Effector memory CD4-positive, alpha-beta T cell (primary cell): ENCODE measurements around the gene JMJD4.

Experiments
- DNase-seq, 3 donors: peaks; one replicate each; pipeline ENCODE4 v3.0.0-alpha.2; 2020
- H3K27ac ChIP-seq: 2 replicates; pipeline ENCODE4 v1.7.0; 2013; ENCODE audit warnings: mild to moderate bottlenecking, low read length, moderate library complexity; ENCODE audit not compliant: insufficient read depth, poor library complexity, severe bottlenecking
- H3K27me3 ChIP-seq: replicated peaks from 2 replicates; pipeline ENCODE4 v1.7.0; 2013; ENCODE audit warnings: mild to moderate bottlenecking, low read length; ENCODE audit not compliant: insufficient read depth, control insufficient read depth, poor library complexity, severe bottlenecking
- H3K36me3 ChIP-seq: 2 replicates; pipeline ENCODE4 v1.7.0; 2013; ENCODE audit warnings: mild to moderate bottlenecking, low read length, moderate library complexity; ENCODE audit not compliant: control insufficient read depth, insufficient read depth
- H3K4me1 ChIP-seq: 2 replicates; pipeline ENCODE4 v1.7.0; 2013; ENCODE audit warnings: low read length, mild to moderate bottlenecking; ENCODE audit not compliant: control insufficient read depth, insufficient read depth, poor library complexity, severe bottlenecking
- H3K4me3 ChIP-seq: 2 replicates; pipeline ENCODE4 v1.7.0; 2013; ENCODE audit warnings: low read length, low read depth, mild to moderate bottlenecking; ENCODE audit not compliant: insufficient read depth, poor library complexity, severe bottlenecking
- H3K9me3 ChIP-seq: 2 replicates; pipeline ENCODE4 v1.7.0; 2013; ENCODE audit warnings: mild to moderate bottlenecking, low read length, moderate library complexity; ENCODE audit not compliant: control insufficient read depth

JMJD4 gene

DNA sequence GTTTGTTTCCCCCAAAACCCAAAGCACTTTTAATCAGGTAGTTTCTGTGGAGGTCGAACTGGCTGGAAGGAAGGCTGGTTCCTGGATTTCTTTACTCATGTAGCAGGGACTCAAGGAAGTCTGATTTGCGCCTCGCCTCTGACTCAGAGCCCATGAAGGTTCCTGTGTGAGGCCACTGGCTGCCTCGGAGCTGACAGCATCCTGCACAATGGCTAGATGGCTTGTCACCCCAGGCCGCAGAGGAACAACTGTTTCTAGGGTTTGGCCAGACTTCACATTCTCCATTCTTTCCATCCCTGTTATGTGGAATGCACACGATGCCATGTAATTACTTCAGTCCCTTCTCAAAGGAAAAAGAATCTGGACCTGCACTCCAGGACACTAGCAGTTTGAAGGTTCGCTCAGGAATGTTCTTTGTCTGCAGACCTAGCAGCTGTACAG lies 41.2 kb upstream of the JMJD4 start:
- Histone ChIP-seq H3K36me3 (peaks cover 6% of the 10 kb centered on the region), H3K4me3 (no peak overlapping the region), H3K27me3 (no peaks in the 10 kb centered on the region), H3K9me3 (no peaks in the 10 kb centered on the region), H3K27ac (no peak overlapping the region), H3K4me1 (no peaks in the 10 kb centered on the region)
- no peak for DNase-seq

DNA sequence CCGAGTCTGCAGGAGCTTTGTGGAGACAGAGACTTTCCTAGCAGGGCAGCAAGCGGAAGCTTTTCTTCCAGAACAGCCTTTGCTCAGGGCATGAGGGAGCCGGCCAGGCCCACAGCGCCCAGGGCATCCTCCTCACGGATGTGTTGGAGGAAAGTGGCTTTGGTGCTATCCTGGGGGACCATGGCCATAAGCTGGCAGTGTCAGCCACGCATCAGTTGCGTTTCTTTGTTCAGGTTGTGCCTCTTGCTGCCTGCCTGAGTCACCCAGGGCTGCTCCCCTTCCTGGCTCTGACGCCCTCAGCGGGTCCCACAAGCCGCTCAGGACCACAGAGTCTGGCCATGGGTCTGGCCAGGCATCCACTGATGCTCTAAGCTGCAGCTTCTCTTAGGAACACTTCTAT lies 40.7 kb upstream of the JMJD4 start:
- Histone ChIP-seq H3K27ac (no peak overlapping the region), H3K9me3 (no peaks in the 10 kb centered on the region), H3K4me3 (no peak overlapping the region), H3K36me3 (peaks cover 6% of the 10 kb centered on the region), H3K4me1 (no peaks in the 10 kb centered on the region), H3K27me3 (no peaks in the 10 kb centered on the region)
- no peak for DNase-seq

DNA sequence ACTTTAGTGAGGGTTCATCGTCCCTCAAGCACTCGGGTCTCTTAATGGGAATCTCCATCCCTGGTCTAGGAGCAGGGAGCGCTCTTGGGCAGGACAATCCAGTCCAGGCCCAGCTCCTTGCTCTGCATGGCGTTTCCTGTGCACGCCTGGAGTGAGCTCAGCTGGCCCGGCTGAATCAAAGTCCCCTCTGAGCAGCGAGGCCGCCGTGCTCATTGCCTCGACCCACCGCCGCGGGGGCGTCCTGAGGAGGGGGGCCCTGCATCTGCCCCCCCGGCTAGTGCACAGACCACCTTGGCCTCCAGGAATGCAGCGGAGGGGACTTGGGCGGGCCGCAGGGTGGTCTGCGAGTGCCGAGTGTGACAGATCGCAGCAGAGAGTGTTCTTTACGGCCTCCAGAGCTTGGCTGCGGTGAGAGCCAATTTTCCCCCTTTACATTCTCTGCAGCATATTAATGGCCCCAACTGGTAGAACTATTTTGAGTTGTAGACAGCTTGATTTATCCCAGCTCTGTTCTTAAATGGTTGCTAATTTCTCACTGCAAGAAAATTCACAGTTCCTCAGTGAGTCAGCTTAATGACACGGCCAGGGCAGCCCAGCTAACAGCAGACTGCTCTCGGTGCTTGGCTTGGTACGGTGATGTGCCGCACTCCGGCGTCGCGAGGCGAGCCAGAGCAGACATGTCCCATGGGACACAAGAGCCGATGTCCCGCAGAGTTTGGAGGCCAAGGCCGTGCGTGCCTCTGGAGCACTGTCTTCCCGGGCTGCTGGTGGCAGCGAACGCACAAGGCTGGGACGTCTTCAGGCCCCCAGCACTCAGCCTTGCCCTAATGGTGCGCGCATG lies 39.9 kb upstream of the JMJD4 start:
- DNase-seq: no peak
- Histone ChIP-seq H3K36me3 (no peaks in the 10 kb centered on the region), H3K27ac (no peak overlapping the region)

DNA sequence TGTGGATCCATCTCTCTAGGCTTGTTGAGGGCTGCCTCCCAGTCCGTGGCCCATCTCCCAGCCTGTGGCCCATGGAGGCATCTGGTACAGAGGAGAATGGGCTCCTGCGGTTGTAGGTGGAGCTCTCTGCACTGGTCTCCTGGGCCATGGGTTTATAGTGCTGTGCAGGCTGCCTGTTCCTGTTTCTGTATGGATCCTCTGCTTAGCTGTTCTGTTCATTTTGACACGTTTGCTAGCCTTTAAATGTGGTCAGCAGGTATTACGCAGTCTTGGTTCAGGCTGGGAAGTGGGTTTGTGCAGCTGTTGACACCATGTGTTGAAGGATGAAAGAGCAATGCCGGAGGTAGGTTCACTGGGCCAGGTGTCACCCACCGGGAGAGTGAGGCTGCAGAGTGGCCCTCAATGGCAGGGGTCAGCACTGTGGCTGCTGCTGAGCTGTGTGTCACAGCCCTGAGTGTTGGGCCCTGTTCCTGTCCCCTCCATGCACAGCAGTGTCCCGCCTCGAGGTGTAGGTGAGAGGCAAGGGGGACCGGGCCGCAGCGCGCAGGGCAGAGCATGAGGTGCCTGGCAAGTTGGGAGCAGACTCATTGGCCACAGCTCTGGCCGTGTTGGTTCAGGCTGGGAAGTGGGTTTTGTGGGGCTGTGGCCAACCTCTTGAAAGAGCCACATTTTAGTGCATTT lies 39.1 kb upstream of the JMJD4 start:
- H3K36me3 ChIP-seq: peaks cover 3% of the 10 kb centered on the region
- H3K4me3 ChIP-seq: no peak overlapping the region
- no peaks in the 10 kb centered on the region for H3K4me1 ChIP-seq
- H3K27me3 ChIP-seq: no peaks in the 10 kb centered on the region
- no peak overlapping the region for H3K27ac ChIP-seq
- peak in 1 of 3 donors; percentile 23 for DNase-seq
- no peaks in the 10 kb centered on the region for H3K9me3 ChIP-seq

More for the DNA sequence above, 39.9 kb upstream of the JMJD4 start:
- Histone ChIP-seq H3K4me3 (no peak overlapping the region), H3K27me3 (no peaks in the 10 kb centered on the region), H3K4me1 (no peaks in the 10 kb centered on the region), H3K9me3 (no peaks in the 10 kb centered on the region)

DNA sequence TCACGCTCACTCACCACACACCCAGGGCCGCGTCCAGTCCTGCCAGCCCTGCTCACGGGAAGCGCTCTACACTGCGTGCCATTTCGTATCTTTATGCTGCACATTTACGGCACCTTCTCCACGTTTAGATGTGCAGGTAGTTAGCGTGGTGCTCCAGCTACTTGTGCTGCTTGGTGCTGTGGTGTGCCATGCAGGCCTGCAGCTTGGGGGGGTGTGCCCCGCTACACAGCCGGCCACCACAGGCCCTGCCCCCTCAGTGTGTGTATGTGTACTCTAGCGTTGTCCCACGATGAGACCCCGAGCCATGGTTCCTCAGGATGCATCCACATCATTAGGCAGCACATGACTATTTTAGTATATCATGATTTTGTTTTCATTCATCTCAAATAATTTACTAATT lies 38.5 kb upstream of the JMJD4 start:
- no peaks in the 10 kb centered on the region for H3K4me1 ChIP-seq
- no peak overlapping the region for H3K27ac ChIP-seq
- H3K4me3 ChIP-seq: no peak overlapping the region
- no peaks in the 10 kb centered on the region for H3K9me3 ChIP-seq
- no peak for DNase-seq
- no peaks in the 10 kb centered on the region for H3K27me3 ChIP-seq
- H3K36me3 ChIP-seq: peaks cover 7% of the 10 kb centered on the region

DNA sequence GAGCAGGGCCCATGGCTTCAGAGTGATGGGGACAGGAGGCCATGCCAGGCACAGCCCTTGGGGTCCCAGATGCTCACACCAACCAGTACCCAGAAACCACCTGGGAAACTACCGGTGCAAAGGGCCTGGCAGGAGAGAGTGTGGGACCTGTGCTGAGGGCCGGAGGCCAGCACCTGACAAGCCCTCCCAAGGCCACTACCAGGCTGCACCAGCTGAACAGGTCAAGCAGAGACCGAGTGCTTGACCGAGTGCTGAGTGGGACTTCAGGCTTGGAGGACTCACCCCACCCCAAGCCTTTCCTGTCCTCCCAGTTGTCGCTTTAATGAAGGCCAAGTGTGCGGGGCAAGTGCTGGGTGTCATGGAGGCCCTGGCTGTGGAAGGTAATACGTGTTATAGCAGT lies 36.7 kb upstream of the JMJD4 start:
- Histone ChIP-seq H3K4me3 (no peak overlapping the region), H3K27ac (no peak overlapping the region), H3K36me3 (peaks cover 7% of the 10 kb centered on the region), H3K27me3 (no peaks in the 10 kb centered on the region), H3K9me3 (no peaks in the 10 kb centered on the region), H3K4me1 (peaks cover 4% of the 10 kb centered on the region)
- DNase-seq: no peak

DNA sequence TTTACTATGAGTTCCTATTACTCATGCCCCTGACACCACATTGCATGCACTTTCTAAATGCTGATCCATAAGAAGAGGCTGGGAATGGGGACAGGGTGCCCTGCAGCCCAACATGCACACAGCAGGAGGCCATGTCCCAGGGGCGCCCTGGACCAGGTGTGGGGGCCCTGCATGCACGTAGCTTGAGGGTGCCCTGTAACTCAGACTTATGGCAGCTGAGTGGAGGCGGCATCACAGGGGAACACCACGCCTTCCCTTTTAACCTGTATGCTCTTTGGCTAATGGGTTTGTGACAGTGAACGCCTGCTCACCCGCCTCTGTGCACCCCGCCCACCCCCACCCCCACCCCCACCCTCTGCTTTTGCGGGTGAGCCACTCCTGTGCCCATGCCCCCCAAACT lies 36.2 kb upstream of the JMJD4 start:
- H3K9me3 ChIP-seq: no peaks in the 10 kb centered on the region
- no peak overlapping the region for H3K4me3 ChIP-seq
- peaks cover 9% of the 10 kb centered on the region for H3K4me1 ChIP-seq
- no peaks in the 10 kb centered on the region for H3K27me3 ChIP-seq
- H3K36me3 ChIP-seq: peaks cover 7% of the 10 kb centered on the region
- DNase-seq: no peak
- no peak overlapping the region for H3K27ac ChIP-seq

DNA sequence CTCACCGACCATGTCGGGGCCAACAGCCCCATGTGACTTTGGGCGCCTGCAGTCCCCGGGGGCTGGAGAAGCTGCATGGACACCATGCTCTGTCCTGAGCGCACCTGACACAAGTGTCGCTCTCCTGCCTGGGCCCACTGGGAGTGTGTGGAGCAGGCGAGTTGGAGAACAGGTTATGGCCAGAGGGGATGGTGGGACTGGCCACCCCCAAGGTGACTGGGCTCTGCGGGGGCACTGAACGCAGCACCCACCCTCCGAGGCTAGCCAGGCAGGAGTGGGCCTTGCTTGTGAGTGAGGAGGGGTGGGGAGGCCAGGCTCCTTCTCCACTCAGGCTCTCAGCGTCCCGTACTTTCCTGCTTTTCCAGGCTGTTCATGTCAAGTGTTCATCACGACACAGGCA lies 35.7 kb upstream of the JMJD4 start:
- H3K27me3 ChIP-seq: no peaks in the 10 kb centered on the region
- H3K9me3 ChIP-seq: no peaks in the 10 kb centered on the region
- no peak for DNase-seq
- H3K4me1 ChIP-seq: peaks cover 14% of the 10 kb centered on the region
- H3K27ac ChIP-seq: no peak overlapping the region
- H3K36me3 ChIP-seq: peaks cover 7% of the 10 kb centered on the region
- H3K4me3 ChIP-seq: no peak overlapping the region

DNA sequence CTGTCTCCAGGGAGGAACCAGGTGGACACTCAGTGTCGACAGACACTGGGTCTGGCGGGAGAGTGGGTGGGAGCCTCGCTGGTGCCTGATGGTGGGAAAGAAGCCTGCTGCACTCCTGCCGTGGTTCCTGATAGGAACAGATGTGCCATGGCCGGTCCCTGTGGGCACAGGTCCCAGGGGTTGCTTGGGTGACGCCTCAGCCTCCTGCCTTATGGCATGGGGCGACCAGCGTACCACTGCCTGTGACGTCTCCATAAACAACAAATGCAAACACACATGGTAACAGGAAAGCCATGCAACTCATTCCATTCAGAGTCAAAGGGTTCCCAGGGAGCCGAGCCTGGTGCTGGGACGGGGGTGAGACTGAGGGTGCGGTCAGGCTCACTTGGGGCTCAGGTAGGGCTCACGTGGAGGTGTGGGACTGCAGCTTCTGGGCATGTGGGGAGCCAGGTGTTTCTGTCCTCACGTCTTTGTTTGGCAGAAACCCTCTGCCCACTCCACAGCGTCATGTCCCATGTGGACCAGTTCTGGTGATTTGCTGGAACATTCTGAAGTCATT lies 34.9 kb upstream of the JMJD4 start:
- H3K4me1 ChIP-seq: peaks cover 22% of the 10 kb centered on the region

More for the DNA sequence above, 34.9 kb upstream of the JMJD4 start:
- Histone ChIP-seq H3K9me3 (no peaks in the 10 kb centered on the region), H3K4me3 (no peak overlapping the region), H3K36me3 (peaks cover 7% of the 10 kb centered on the region), H3K27ac (no peak overlapping the region), H3K27me3 (no peaks in the 10 kb centered on the region)
- no peak for DNase-seq
